ENCODE data around the gene P4HA2.

DNA sequence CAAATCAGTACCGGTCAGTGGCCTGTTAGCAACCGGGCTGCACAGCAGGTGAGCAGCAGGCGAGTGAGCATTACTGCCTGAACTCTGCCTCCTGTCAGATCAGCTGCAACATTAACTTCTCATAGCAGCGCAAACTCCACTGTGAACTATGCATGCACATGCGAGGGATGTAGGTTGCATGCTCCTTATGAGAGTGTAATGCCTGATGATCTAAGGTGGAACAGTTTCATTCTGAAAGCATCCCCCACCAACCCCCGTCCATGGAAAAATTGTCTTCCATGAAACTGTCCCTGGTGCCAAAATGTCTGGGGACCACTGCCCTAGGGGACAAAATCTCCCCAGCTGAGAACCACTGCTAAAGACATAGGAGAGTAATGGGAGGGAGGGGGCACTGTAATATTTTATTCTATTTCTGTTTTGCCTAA is 51.1 kb downstream of the P4HA2 start:
- TF ChIP-seq, protein P1, sequence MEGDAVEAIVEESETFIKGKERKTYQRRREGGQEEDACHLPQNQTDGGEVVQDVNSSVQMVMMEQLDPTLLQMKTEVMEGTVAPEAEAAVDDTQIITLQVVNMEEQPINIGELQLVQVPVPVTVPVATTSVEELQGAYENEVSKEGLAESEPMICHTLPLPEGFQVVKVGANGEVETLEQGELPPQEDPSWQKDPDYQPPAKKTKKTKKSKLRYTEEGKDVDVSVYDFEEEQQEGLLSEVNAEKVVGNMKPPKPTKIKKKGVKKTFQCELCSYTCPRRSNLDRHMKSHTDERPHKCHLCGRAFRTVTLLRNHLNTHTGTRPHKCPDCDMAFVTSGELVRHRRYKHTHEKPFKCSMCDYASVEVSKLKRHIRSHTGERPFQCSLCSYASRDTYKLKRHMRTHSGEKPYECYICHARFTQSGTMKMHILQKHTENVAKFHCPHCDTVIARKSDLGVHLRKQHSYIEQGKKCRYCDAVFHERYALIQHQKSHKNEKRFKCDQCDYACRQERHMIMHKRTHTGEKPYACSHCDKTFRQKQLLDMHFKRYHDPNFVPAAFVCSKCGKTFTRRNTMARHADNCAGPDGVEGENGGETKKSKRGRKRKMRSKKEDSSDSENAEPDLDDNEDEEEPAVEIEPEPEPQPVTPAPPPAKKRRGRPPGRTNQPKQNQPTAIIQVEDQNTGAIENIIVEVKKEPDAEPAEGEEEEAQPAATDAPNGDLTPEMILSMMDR (conservative IDR thresholded peaks at IDR 0.05), result no peak
- no peak for TF ChIP-seq ZFX (IDR thresholded peaks at IDR 0.05)

Measured in C4-2B (cell line).